Measurements from ENCODE around the gene IRAK1.
A peak's percentile ranks its signal among the peaks of the same experiment; 100 is the strongest.

Gene IRAK1

GRCh38 chrX:153993978-153994377 is 25.7 kb downstream of the IRAK1 start:
- no peak for DNase-seq

GRCh38 chrX:153993079-153993478 is 26.6 kb downstream of the IRAK1 start:
- no peak for DNase-seq

GRCh38 chrX:153992180-153992579 is 27.5 kb downstream of the IRAK1 start:
- no peak for DNase-seq

- no peak for DNase-seq
Observed at GRCh38 chrX:153991013-153991580, 28.6 kb downstream of the IRAK1 start.

GRCh38 chrX:153989973-153990655 is 29.6 kb downstream of the IRAK1 start:
- no peak for DNase-seq

- no peak for DNase-seq
Observed at GRCh38 chrX:153988493-153988892, 31.2 kb downstream of the IRAK1 start.

- DNase-seq, result peak in 1 of 2 experiments; percentile 64
Observed at GRCh38 chrX:153984351-153985178, 35.1 kb downstream of the IRAK1 start.

GRCh38 chrX:153983321-153983801 is 36.3 kb downstream of the IRAK1 start:
- DNase-seq, result peak in 1 of 2 experiments; percentile 21

- peak; percentile 72 to 80 for DNase-seq
Observed at GRCh38 chrX:153981771-153982533, 37.8 kb downstream of the IRAK1 start.

GRCh38 chrX:153981231-153981630 is 38.5 kb downstream of the IRAK1 start:
- no peak for DNase-seq

- peak in 1 of 2 experiments; percentile 35 for DNase-seq
Observed at GRCh38 chrX:153980394-153980793, 39.3 kb downstream of the IRAK1 start.

- DNase-seq, result no peak
Observed at GRCh38 chrX:153974726-153975286, 44.9 kb downstream of the IRAK1 start.

- no peak for DNase-seq
Observed at GRCh38 chrX:153974003-153974725, 45.5 kb downstream of the IRAK1 start.

- DNase-seq, result no peak
Observed at GRCh38 chrX:153973127-153974002, 46.3 kb downstream of the IRAK1 start.

GRCh38 chrX:153972368-153973126 is 47.2 kb downstream of the IRAK1 start, which contains the start of gene TMEM187:
TMEM187 (plus strand) TSS chrX:153972754; CDS start chrX:153982063, 9,309 bp downstream.
- peak; percentile 85 to 88 for DNase-seq

- peak; percentile 87 to 89 for DNase-seq
Observed at GRCh38 chrX:153971450-153972367, 48.0 kb downstream of the IRAK1 start, which contains the start of gene HCFC1. HCFC1 (minus strand) TSS chrX:153971818; CDS start chrX:153970840, 978 bp downstream.

- DNase-seq, result peak; percentile 83 to 87
Observed at GRCh38 chrX:153971124-153971449, 48.6 kb downstream of the IRAK1 start.

- DNase-seq, result peak in 1 of 2 experiments; percentile 44
Observed at GRCh38 chrX:153970357-153971123, 49.2 kb downstream of the IRAK1 start.
